Activated CD4-positive, alpha-beta T cell treated with anti-CD3 and anti-CD28 coated beads, Interleukin-2, amount 50 U/mL, for 16 hours (primary cell): ENCODE measurements around the gene MND1.
A peak's percentile ranks its signal among the peaks of the same experiment; 100 is the strongest.

ENCODE experiments used
- DNase-seq: peaks from one replicate; pipeline ENCODE4 v3.0.0-alpha.2; 2020

Gene MND1

GRCh38 chr4:153344131-153345011, at the start of gene MND1:
TSS of gene MND1 (plus strand) at chr4:153344688. CDS start at chr4:153344738, 50 bp downstream.
- DNase-seq: peak; percentile 95

DNA sequence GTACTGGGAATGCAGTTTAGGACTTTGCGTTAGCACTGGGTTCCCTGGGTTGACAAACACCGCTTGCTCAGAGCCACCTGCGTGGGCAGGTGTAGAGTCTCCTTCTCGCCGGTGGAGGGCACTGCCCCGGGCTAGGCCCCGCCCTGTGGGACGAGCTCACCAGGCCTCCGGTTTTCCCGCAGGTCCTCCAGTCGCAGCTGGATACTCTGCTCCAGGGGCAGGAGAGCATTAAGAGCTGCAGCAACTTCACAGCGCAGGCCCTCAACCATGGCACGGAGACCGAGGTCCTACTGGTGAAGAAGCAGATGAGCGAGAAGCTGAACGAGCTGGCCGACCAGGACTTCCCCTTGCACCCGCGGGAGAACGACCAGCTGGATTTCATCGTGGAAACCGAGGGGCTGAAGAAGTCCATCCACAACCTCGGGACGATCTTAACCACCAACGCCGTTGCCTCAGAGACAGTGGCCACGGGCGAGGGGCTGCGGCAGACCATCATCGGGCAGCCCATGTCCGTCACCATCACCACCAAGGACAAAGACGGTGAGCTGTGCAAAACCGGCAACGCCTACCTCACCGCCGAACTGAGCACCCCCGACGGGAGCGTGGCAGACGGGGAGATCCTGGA, 49.2 kb upstream of the MND1 start:
- DNase-seq: no peak

DNA sequence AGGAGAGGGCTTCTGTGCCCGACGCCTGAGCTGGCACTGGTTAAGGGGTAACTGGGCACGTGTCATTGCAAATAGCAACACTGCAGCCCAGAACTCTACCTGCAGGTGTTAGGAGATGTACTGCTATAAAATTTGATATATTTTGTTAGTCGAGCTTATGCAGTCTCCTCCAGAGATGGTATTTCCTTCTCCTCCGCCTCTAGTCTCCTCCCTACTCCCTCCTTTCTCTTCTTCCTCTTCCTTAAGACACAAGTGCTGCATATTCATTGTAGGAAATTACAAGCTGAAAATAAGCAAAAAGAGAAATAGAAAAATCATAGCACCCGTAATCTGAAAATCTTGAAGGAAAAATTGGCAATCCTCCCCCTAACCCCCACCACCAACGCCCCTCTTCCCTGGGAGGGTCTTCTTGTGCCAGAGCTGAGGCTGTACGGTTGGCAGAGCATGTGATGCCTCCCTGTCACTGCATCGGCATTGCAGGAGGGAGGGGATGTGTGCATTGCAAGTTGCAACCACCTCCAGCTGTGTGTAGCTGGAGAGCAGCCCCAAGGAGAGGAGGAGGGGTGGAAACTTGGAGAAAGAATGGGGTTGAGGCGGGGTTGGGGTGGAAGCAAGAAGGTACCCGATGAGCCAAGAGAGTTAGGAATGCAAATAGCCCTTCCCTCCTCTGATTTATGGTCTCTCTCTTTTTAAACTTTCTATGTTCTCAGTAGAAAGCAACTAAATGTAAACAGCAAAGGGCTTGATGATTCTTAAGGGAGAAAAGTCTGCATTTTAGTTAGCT, 48.3 kb upstream of the MND1 start:
- no peak for DNase-seq

DNA sequence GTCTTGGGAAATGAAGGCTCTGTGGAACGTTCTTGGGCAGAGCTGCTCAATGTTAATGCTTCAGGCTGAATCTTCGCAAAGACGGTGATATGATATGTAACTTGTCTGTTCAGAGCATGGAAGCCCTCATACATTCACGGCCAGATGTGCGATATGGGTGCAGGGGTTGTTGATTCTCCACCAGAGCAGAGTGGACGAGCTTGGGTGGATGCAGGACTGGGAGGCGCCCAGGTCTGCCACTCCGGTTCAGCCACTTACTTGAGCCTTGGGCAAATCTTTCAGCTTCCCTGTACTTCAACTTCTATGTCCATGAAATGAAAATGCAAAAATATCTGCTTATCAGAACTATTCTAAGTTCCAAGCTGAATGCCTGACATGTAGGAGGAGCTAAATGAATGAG, 47.4 kb upstream of the MND1 start:
- DNase-seq: no peak

DNA sequence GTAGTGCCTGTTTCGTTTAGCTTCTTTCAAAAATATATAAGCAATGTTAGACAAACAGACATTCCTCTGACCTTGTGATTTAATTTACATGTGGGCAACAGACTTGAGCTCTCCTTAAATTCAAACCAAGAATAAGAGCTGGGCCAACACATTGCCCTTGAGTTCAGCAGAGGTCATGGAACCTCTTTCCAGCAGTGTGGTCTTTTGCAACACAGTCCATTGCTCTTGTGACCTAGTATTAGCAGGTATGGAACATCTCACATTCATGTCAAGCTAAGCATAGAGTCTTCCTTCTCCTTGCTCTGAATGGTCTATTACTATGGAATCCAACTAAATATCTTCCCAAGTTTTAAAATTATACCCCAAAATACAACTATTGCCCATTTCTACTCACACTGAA, 33.7 kb upstream of the MND1 start:
- DNase-seq: no peak

- no peak for DNase-seq
Observed at GRCh38 chr4:153314915-153315314, 29.6 kb upstream of the MND1 start.

DNA sequence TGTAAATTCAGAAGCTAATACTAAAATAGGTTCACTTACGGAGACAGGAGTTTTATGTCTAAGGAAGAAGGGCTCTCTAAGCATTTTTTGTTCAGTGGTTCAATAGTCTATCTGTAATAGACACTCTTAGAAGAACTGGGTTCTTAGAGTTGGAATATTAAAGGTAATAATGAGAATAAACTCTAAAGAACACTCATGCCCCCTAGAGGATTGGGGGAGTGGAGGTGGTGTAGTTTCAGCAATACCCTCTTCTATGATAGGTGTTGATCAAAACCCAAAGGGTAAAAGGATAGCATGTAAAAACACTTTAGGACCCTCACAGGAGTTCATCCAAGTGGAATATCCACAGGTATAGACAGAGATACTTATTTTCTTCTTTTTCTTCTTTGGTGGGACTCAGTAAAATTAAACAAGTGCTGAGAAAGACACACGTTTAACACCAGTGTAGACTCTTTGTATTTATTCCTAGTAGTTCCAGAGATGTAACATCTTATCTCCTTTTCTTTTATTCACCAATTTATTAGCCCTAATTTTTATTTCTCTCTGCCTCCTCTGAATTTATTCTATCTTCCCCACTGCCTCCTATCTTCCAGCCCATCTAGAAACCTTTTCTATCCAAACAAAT, 25.7 kb upstream of the MND1 start:
- DNase-seq: peak; percentile 45

- DNase-seq: no peak
Observed at GRCh38 chr4:153322791-153323190, 21.7 kb upstream of the MND1 start.

GRCh38 chr4:153324046-153324445, 20.4 kb upstream of the MND1 start:
- DNase-seq: no peak

GRCh38 chr4:153325558-153325957, 18.9 kb upstream of the MND1 start:
- no peak for DNase-seq

GRCh38 chr4:153326513-153326912, 18.0 kb upstream of the MND1 start:
- no peak for DNase-seq

DNA sequence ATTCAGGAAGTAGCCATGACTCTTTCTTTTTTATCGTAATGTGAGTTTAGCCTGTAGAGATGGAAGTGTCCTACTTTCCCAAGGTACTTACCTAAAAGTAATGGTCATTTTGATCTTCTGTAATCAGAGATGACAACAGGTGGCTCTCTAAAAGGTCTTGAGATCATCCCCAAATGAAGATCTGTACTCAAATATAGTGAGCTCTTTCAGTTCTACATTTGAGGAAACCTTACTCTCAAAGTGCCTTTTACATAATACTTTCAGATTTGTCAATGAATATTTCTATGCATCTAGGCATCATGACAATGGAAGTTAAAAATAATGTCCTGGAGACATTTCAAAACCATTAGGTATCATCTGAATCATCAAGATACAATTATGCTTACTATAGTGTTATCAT, 17.2 kb upstream of the MND1 start:
- DNase-seq: no peak

DNA sequence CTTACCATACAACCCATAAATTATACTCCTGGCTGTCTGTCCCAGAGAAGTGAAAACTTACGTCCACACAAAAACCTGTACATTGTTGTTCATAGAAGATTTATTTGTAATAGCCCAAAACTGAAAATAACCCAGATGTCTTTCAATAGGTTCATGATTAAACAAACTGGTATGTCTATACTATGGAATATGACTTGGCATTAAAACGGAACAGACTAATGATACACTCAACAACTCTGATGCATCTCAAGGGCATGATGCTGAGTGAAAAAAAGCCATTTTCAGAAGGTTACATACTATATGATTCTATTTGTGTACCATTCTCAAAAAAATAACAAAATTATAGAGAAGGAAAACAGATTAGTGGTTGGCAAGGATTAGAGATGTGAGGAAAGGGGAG, 11.6 kb upstream of the MND1 start:
- no peak for DNase-seq

- DNase-seq: no peak
Observed at GRCh38 chr4:153333874-153334273, 10.6 kb upstream of the MND1 start.

DNA sequence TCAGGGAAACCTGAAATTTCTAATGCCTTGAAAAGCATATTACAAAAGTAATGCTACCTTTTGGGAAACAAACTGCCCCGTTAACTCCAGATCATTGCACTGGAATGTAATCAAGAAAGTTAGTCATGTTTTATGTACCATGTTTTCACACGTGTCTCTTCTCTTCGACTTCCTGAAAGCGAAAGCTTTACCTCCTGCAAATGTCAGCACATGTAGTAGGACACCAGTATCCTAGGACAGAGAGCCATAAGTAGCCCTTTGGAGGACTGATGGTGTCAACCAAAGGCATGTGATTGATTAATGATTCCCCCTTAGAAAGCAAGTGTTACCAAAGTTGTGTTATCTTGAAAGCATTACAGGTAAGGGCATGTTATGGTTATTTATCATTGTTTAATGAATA, 8.8 kb upstream of the MND1 start:
- no peak for DNase-seq

GRCh38 chr4:153337686-153338085, 6.8 kb upstream of the MND1 start:
- no peak for DNase-seq

- no peak for DNase-seq
Observed at GRCh38 chr4:153341575-153342090, 2.9 kb upstream of the MND1 start.

- DNase-seq: no peak
Observed at GRCh38 chr4:153342751-153343552, 1.5 kb upstream of the MND1 start.

GRCh38 chr4:153345012-153345981, 809 bp downstream of the MND1 start:
- peak; percentile 69 for DNase-seq

- DNase-seq: no peak
Observed at GRCh38 chr4:153346031-153346430, 1.5 kb downstream of the MND1 start.

DNA sequence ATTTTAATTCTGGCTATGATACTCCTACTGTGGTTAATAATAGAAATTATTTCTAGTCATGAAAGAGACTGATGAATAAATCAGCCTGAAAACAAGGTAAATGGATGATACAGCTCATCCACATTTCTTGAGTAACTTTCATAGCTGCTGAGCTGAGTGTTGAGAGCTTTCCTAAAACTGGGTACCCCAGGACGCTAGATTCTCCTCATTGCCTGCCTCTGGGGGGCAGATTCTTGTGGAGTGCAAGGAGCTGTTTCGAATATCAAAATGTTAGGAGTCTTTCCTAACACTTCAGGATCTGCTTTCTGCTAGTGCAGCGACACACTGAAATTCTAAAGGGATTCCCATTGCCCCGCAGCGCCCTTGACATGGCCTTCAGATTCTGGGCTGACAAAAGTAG, 2.1 kb downstream of the MND1 start:
- no peak for DNase-seq
